A549 (cell line): ENCODE measurements around the gene SYNPO2. TPM values are rescaled to one million over a fixed set of nuclear protein-coding genes. Genes with fewer than 3 reads are reported as not detected.

Experiments used
- ATAC-seq, 2 experiments: fragments of 200-7000 bp in 1 of 2; fragments of >200 bp in 1 of 2; cut with Nextera tagmentation in 1 of 2; cut with Tn5 transposase in 1 of 2; 3 replicates each; pipeline versions ENCODE4 v1.8.0 to v1.9.1; 2018 to 2020; ENCODE audit warnings: mild to moderate bottlenecking in 1 of 2, moderate library complexity in 1 of 2
- CTCF ChIA-PET: fragments of 300-600 bp; sonication (Branson Sonifier 250); formaldehyde crosslinking; extraction: SDS; loops from one replicate; lab custom pipeline; 2021; ENCODE audit warnings: antibody characterized with exemption, inconsistent platforms; lab: Yijun Ruan, JAX
- POLR2A ChIA-PET: fragments of 350-600 bp; formaldehyde crosslinking; extraction: SDS; loops from one replicate; lab custom pipeline; 2021; ENCODE audit warnings: antibody characterized with exemption, inconsistent platforms; lab: Yijun Ruan, JAX
- DNase-seq, 2 experiments: peaks; one replicate each; pipeline versions ENCODE4 v3.0.0 to v3.0.0-alpha.2; 2011 to 2016; ENCODE audit warnings: low read depth in 1 of 2, low spot score in 1 of 2
- FAIRE-seq: peaks from 2 replicates; lab custom pipeline; 2011; peaks lifted over from hg19 to GRCh38; lab: Jason Lieb, UNC
- H3K27ac ChIP-seq, 2 experiments: fragments of >200 bp; sonication (Bioruptor Twin); formaldehyde crosslinking; 3 replicates each; pipeline ENCODE4 v1.5.1; 2016 to 2017
- H3K4me1 ChIP-seq: fragments of >200 bp; sonication (Bioruptor Twin); formaldehyde crosslinking; 3 replicates; pipeline ENCODE4 v1.6.1; 2016
- H3K4me2 ChIP-seq: fragments of >200 bp; sonication (Bioruptor Twin); formaldehyde crosslinking; 3 replicates; pipeline ENCODE4 v1.6.1; 2016
- H3K4me3 ChIP-seq: fragments of >200 bp; sonication (Bioruptor Twin); formaldehyde crosslinking; 3 replicates; pipeline ENCODE4 v1.5.1; 2016
- H3K9me3 ChIP-seq: fragments of >200 bp; sonication (Bioruptor Twin); formaldehyde crosslinking; 3 replicates; pipeline ENCODE4 v1.6.1; 2016
- CBX8 ChIP-seq: fragments of 200-600 bp; sonication (generic); IDR thresholded peaks from 2 replicates; pipeline ENCODE4 v1.6.1; 2016
- EP300 ChIP-seq, 2 experiments: fragments of >200 bp; sonication (Bioruptor Twin); formaldehyde crosslinking; IDR thresholded peaks; 2 replicates in 1 of 2; 3 replicates in 1 of 2; pipeline ENCODE4 v1.6.1; 2016 to 2017
- ESRRA ChIP-seq: fragments of 150-350 bp; IDR thresholded peaks from 2 replicates; pipeline ENCODE4 v1.6.1; 2014; ENCODE audit warnings: mild to moderate bottlenecking, low read length, borderline replicate concordance
- GATA3 ChIP-seq: IDR thresholded peaks from 2 replicates; pipeline ENCODE4 v1.6.1; 2012; ENCODE audit warnings: borderline replicate concordance
- HEYL ChIP-seq: fragments of 250-450 bp; sonication (Bioruptor Pico); IDR thresholded peaks from 2 replicates; pipeline ENCODE4 v1.8.0; 2021; ENCODE audit warnings: mild to moderate bottlenecking, moderate library complexity
- HOXB5 ChIP-seq: fragments of 250-450 bp; sonication (Bioruptor Pico); IDR thresholded peaks from 2 replicates; pipeline ENCODE4 v1.5.0; 2020; ENCODE audit warnings: mild to moderate bottlenecking, moderate library complexity
- JUN ChIP-seq, 2 experiments: fragments of >200 bp; sonication (Bioruptor Twin); formaldehyde crosslinking; IDR thresholded peaks; 2 replicates in 1 of 2; 3 replicates in 1 of 2; pipeline ENCODE4 v1.6.1; 2016 to 2017
- KDM1A ChIP-seq: fragments of 200-600 bp; sonication (generic); IDR thresholded peaks from 2 replicates; pipeline ENCODE4 v1.6.1; 2016; ENCODE audit warnings: low read depth, mild to moderate bottlenecking
- MAFK ChIP-seq: fragments of 450-650 bp; IDR thresholded peaks from 2 replicates; pipeline ENCODE4 v1.6.1; 2014; ENCODE audit not compliant: partially characterized antibody
- MYC ChIP-seq: IDR thresholded peaks from 2 replicates; pipeline ENCODE4 v1.6.1; 2012; ENCODE audit warnings: mild to moderate bottlenecking, inconsistent platforms, low read length, improper control_type of control experiment, borderline replicate concordance
- POLR2A ChIP-seq: IDR thresholded peaks from 2 replicates; pipeline ENCODE4 v1.6.1; 2012; ENCODE audit warnings: mild to moderate bottlenecking, low read length
- POLR2AphosphoS2 ChIP-seq: conservative IDR thresholded peaks from 2 replicates; pipeline ENCODE4 v1.6.1; 2012; ENCODE audit warnings: low read length, improper control_type of control experiment, inconsistent platforms
- RFX5 ChIP-seq: fragments of 450-650 bp; IDR thresholded peaks from 2 replicates; pipeline ENCODE4 v1.7.1; 2014; ENCODE audit warnings: antibody characterized with exemption, mild to moderate bottlenecking, moderate library complexity
- RNF2 ChIP-seq: fragments of 200-600 bp; sonication (generic); IDR thresholded peaks from 2 replicates; pipeline ENCODE4 v1.6.1; 2016; ENCODE audit warnings: low read depth, mild to moderate bottlenecking, antibody characterized with exemption, moderate library complexity, borderline replicate concordance
- ZC3H11A ChIP-seq: fragments of 450-650 bp; IDR thresholded peaks from 2 replicates; pipeline ENCODE4 v1.6.1; 2014; ENCODE audit warnings: antibody characterized with exemption, mild to moderate bottlenecking
- ZFP36 ChIP-seq: fragments of 450-650 bp; IDR thresholded peaks from 2 replicates; pipeline ENCODE4 v1.6.1; 2014; ENCODE audit warnings: borderline replicate concordance; ENCODE audit not compliant: partially characterized antibody
- WGBS: methylation state at CpG from one replicate; pipeline ENCODE4 v1.1.6; 2017; ENCODE audit errors: missing lambda C conversion rate; 5-methylcytosine and 5-hydroxymethylcytosine counted together
- polyA plus RNA-seq, 4 experiments: library from polyadenylated mRNA; depleted of rRNA in 3 of 4; stranded (reverse); fragments of >200 nt; fragmentation: RNase III in 1 of 4; extraction: RNeasy Plus Mini Kit Qiagen cat#74134 plus additional on column Dnase treatment in 1 of 4; gene quantifications; 2 replicates in 3 of 4; 3 replicates in 1 of 4; pipeline ENCODE4 v1.2.3, GENCODE V29; 2011 to 2017
- TF ChIP-seq, protein P1 (sequence below): IDR thresholded peaks from 2 replicates; pipeline ENCODE4 v1.6.1; 2012
- TF ChIP-seq, protein P2 (sequence below): fragments of 150-350 bp; IDR thresholded peaks from 2 replicates; pipeline ENCODE4 v1.6.1; 2014; ENCODE audit warnings: low read depth, mild to moderate bottlenecking, low read length
- TF ChIP-seq, protein P3 (sequence below): fragments of >200 bp; sonication (Bioruptor Twin); formaldehyde crosslinking; IDR thresholded peaks from 2 replicates; pipeline ENCODE4 v1.6.1; 2016
- TF ChIP-seq, protein P4 (sequence below): fragments of 250-450 bp; sonication (Bioruptor Pico); IDR thresholded peaks from 2 replicates; pipeline ENCODE4 v1.5.0; 2020; ENCODE audit warnings: low read depth, mild to moderate bottlenecking, moderate library complexity
- TF ChIP-seq, protein P5 (sequence below): fragments of >200 bp; sonication (Bioruptor Twin); formaldehyde crosslinking; IDR thresholded peaks from 3 replicates; pipeline ENCODE4 v1.5.1; 2016

SYNPO2 gene
- polyA plus RNA-seq, 2 of the 4 experiments (the other 2 are of a cell fraction) = 2.5 to 8.8 TPM

DNA sequence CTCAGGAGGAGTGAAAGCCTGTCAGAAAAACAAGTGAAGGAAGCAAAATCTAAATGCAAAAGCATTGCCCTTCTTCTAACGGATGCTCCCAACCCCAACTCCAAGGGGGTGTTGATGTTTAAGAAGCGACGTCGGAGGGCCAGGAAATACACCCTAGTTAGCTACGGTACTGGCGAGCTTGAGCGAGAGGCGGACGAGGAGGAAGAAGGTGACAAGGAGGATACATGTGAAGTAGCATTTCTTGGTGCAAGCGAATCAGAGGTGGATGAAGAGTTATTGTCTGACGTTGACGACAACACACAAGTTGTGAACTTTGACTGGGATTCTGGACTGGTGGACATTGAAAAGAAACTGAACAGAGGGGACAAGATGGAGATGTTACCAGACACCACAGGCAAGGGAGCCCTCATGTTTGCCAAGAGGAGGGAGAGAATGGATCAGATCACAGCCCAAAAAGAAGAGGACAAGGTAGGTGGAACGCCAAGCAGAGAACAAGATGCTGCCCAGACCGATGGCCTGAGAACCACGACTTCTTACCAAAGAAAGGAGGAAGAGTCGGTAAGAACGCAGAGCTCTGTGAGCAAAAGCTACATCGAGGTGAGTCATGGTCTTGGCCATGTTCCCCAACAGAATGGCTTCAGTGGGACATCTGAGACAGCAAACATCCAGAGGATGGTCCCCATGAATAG is 141.3 kb downstream of the SYNPO2 start:
- ATAC-seq = no peak

DNA sequence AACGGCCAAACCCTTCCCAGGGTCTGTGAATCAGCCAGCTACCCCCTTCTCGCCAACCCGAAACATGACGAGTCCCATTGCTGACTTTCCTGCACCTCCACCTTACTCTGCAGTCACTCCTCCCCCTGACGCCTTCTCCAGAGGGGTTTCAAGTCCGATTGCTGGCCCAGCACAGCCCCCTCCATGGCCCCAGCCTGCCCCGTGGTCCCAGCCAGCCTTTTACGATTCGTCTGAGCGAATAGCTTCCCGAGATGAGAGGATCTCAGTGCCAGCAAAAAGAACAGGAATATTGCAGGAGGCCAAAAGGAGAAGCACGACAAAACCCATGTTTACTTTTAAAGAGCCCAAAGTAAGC is 141.9 kb downstream of the SYNPO2 start:
- CTCF ChIA-PET = interaction anchor here (1.5 to 2.6 kb wide), 2 partner anchors 11 to 12 kb away, joined by 3 to 18 read pairs; no protein-coding TSS in a partner anchor

More for the DNA sequence above, 141.3 kb downstream of the SYNPO2 start:
- DNase-seq (no peak), FAIRE-seq (no peak)
- H3K4me1 ChIP-seq = peaks cover 16% of the 10 kb centered on the region
- H3K27ac ChIP-seq = no peak overlapping the region
- ChIA-PET POLR2A (interaction anchor here (1.2 kb wide), 1 partner anchor 183 kb away, joined by 3 read pairs; the partner anchor contains the start of gene USP53), CTCF (interaction anchor here (1.0 to 2.6 kb wide), 3 partner anchors 11 to 46 kb away, joined by 3 to 18 read pairs (median 3); no protein-coding TSS in a partner anchor)
- H3K4me3 ChIP-seq = no peak overlapping the region
- 93% methylated on average over 18 of the region's 18 CpGs for WGBS
- no peak overlapping the region for H3K4me2 ChIP-seq
- H3K9me3 ChIP-seq = no peaks in the 10 kb centered on the region
- TF ChIP-seq ESRRA (no peak), POLR2AphosphoS2 (no peak), ZC3H11A (no peak), MYC (no peak), KDM1A (no peak), ZFP36 (no peak)
- TF ChIP-seq, protein P1, sequence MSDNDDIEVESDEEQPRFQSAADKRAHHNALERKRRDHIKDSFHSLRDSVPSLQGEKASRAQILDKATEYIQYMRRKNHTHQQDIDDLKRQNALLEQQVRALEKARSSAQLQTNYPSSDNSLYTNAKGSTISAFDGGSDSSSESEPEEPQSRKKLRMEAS = no peak
- TF ChIP-seq, protein P2, sequence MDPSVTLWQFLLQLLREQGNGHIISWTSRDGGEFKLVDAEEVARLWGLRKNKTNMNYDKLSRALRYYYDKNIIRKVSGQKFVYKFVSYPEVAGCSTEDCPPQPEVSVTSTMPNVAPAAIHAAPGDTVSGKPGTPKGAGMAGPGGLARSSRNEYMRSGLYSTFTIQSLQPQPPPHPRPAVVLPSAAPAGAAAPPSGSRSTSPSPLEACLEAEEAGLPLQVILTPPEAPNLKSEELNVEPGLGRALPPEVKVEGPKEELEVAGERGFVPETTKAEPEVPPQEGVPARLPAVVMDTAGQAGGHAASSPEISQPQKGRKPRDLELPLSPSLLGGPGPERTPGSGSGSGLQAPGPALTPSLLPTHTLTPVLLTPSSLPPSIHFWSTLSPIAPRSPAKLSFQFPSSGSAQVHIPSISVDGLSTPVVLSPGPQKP = no peak
- TF ChIP-seq, protein P3, sequence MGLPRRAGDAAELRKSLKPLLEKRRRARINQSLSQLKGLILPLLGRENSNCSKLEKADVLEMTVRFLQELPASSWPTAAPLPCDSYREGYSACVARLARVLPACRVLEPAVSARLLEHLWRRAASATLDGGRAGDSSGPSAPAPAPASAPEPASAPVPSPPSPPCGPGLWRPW = no peak

More for the DNA sequence above, 141.9 kb downstream of the SYNPO2 start:
- H3K4me2 ChIP-seq = no peak overlapping the region
- no peak for DNase-seq
- peaks cover 13% of the 10 kb centered on the region for H3K4me1 ChIP-seq
- no peak for ATAC-seq
- H3K9me3 ChIP-seq = no peaks in the 10 kb centered on the region
- H3K4me3 ChIP-seq = no peak overlapping the region
- POLR2A ChIA-PET = no interaction called here
- TF ChIP-seq HOXB5 (CRISPR knock-in tag) (no peak), EP300 (IDR thresholded peaks at IDR 0.05) (no peak), RNF2 (no peak), HEYL (no peak), POLR2A (no peak), CBX8 (no peak), ZC3H11A (no peak), GATA3 (no peak), RFX5 (no peak), JUN (IDR thresholded peaks at IDR 0.05) (no peak), MAFK (no peak), POLR2AphosphoS2 (no peak)
- TF ChIP-seq, protein P1 = no peak
- TF ChIP-seq, protein P4, sequence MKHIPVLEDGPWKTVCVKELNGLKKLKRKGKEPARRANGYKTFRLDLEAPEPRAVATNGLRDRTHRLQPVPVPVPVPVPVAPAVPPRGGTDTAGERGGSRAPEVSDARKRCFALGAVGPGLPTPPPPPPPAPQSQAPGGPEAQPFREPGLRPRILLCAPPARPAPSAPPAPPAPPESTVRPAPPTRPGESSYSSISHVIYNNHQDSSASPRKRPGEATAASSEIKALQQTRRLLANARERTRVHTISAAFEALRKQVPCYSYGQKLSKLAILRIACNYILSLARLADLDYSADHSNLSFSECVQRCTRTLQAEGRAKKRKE (CRISPR knock-in tag) = no peak
- TF ChIP-seq, protein P5, sequence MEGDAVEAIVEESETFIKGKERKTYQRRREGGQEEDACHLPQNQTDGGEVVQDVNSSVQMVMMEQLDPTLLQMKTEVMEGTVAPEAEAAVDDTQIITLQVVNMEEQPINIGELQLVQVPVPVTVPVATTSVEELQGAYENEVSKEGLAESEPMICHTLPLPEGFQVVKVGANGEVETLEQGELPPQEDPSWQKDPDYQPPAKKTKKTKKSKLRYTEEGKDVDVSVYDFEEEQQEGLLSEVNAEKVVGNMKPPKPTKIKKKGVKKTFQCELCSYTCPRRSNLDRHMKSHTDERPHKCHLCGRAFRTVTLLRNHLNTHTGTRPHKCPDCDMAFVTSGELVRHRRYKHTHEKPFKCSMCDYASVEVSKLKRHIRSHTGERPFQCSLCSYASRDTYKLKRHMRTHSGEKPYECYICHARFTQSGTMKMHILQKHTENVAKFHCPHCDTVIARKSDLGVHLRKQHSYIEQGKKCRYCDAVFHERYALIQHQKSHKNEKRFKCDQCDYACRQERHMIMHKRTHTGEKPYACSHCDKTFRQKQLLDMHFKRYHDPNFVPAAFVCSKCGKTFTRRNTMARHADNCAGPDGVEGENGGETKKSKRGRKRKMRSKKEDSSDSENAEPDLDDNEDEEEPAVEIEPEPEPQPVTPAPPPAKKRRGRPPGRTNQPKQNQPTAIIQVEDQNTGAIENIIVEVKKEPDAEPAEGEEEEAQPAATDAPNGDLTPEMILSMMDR = no peak
- no peak for FAIRE-seq
- WGBS = 83% methylated on average over 12 of the region's 12 CpGs
- H3K27ac ChIP-seq = no peak overlapping the region
